Measurements from ENCODE around the gene HDLBP.

- no peak for TF ChIP-seq CTCF (conservative IDR thresholded peaks at IDR 0.05)
- TF ChIP-seq ZFX (IDR thresholded peaks at IDR 0.05), result no peak
These were observed 132.8 kb downstream of the HDLBP start for GRCh38 chr2:241182531-241183133.

Data from C4-2B (cell line).